Lower leg skin (tissue), 3 donors: Measurements from ENCODE around the gene DEPDC7.

Experiments
- CTCF ChIP-seq, 3 donors: fragments of 450-650 bp; IDR thresholded peaks; one replicate each; pipeline ENCODE4 v1.5.1; 2016; ENCODE audit warnings: antibody characterized with exemption in 3 of 3, mild to moderate bottlenecking in 3 of 3, moderate library complexity in 2 of 3
- POLR2A ChIP-seq, 2 donors: fragments of 450-650 bp; IDR thresholded peaks; one replicate each; pipeline ENCODE4 v1.6.1; 2016 to 2017; ENCODE audit warnings: antibody characterized with exemption in 2 of 2, mild to moderate bottlenecking in 1 of 2, moderate library complexity in 1 of 2

- TF ChIP-seq POLR2A (IDR thresholded peaks at IDR 0.05) (no peak), CTCF (IDR thresholded peaks at IDR 0.05) (no peak)
Observed at GRCh38 chr11:33055375-33055774, 39.7 kb downstream of the DEPDC7 start.
